ENCODE results near the gene FASTKD1.

Gene FASTKD1

DNA sequence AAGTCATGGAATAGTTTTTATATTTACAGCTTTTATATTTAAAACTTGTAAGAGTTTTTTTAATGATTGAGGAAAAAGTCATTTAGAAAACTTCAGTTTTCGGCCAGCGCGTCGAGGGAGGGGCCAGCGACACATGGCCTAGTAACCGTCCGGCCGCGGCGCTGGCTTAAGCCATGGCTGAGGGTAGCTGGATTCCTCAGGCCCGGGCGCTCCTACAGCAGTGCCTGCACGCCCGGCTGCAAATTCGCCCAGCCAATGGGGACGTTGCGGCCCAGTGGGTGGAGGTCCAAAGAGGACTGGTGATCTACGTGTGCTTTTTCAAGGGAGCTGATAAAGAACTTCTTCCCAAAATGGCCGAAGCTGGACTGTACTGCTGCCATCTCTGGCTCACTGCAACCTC is 69.0 kb downstream of the FASTKD1 start:
- DNase-seq, result no peak

DNA sequence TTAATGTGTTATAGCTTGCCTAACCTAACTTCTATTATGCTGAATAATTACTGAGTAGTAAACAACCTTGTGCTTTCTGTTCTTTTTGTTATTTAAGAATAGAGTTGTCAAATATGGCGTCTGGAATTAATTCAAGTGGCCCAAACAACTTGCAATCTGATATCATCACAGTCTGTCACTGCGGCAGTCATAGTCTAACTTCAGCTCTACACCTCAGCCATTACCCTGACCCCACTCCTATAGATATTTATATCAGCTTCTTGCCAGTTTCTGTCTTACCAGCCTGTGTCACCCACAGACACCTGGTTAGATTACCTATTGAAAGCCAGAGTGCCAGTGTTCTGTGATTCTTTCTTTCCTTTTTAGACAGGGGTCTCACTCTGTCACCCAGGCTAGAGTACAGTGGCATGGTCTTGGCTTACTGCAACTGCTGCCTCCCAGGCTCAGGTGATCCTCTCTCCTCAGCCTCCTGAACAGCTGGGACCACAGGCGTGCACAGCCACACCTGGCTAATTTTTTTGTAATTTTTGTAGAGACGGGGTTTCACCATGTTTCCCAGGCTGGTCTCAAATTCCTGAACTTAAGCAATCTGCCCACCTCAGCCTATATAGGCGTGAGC is 78.2 kb downstream of the FASTKD1 start:
- no peak for DNase-seq

- DNase-seq, result no peak
Observed at GRCh38 chr2:169493360-169493759, 80.3 kb downstream of the FASTKD1 start.

DNA sequence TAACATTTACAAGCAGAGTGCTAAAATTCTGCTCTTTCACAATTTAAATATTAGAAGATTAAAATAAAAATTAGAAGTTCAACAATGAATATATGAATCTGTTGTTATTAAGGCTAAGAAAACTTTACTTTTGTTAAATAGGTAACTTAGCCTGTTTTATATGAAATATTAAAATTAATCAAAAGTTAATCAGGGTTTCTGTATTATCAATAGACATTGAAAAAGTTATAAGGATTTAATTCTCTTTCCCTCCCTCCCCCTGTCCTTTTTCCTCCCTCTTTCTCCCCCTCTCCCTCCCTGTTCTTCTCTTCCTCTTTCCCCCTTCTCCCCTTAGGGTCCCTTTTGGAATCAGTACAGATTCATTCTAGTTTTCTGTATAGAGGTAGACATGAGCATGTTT is 82.3 kb downstream of the FASTKD1 start:
- DNase-seq, result no peak

DNA sequence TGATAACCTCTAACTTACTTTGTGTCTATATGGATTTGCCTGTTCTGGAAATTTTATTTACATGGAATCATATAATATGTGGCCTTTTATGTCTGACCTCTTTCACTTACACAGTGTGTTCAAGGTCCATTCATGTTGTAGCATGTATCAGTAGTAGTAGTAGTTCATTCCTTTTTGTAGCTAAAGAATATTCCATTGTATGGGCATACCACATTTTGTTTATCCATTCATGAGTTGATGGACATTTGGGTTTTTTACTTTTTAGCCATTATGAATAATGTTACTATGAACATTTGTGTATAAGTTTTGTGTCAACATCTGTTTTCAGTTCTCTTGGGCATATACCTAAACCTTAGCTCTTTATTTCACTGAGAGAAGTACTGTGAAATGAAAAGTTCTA is 82.8 kb downstream of the FASTKD1 start:
- DNase-seq, result no peak

- DNase-seq, result no peak
Observed at GRCh38 chr2:169486487-169486886, 87.2 kb downstream of the FASTKD1 start.

DNA sequence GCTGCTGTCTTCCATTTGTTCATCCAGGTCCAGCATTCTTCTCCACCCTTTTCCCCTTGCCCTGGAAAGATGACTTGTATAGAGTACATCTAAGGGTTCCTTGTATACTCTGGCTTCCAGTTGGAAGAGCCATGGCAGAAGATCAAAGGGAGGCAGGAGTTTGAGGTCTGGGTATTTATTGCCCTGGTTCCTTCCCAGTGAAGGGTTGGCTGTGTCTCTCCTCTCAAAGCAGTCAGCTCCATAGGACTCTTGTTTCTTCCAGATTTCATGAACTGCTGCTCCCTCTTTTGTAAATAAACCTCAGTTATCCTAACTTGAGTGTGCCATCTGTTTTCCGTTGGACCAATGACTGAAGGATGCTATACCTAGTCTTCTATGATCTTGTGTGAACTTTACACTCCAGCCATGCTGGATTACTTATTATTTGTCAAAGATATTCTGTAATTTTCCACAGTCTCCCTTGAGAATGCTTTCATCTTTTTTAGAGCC is 88.0 kb downstream of the FASTKD1 start:
- DNase-seq, result no peak

DNA sequence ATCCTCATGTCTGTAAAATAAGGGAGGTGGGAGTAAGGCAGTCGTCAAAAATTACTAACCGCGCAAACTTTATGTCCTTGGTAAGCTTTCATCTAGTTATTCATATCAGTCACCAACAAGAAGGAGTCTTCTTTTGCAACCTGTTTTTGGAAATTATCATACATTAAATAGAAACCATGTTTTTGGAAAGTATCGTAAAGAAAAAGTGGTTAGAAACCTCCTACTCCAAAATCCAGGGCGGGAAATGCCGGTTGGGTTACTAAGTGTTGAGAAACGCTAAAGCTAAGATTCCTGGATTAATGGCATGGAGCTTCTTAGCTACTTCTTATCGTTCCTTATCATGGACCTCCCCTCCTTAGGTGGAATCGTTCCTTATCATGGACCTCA is 93.6 kb downstream of the FASTKD1 start:
- DNase-seq, result no peak

Measured in DMS153 (cell line).